GM18907 (cell line): ENCODE measurements around the gene CIP2A.
A peak's percentile ranks its signal among the peaks of the same experiment; 100 is the strongest.
"Not testable (repeated sequence)": the region's sequence is repeated elsewhere in the genome, so short reads cannot be mapped to it uniquely, and the experiment has no call there.

Experiments used
- ATAC-seq: cut with Tn5 transposase; IDR thresholded peaks from one replicate; pipeline ENCODE4 v1.9.1; 2021; ENCODE audit warnings: mild to moderate bottlenecking, moderate library complexity; ENCODE audit not compliant: unreplicated experiment

The CIP2A gene

GRCh38 chr3:108589081-108589997, at the start of gene CIP2A, which contains the start of gene DZIP3:
TSS of gene CIP2A (minus strand) at chr3:108589438. CDS start at chr3:108589375, 63 bp downstream.
TSS of gene DZIP3 (plus strand) at chr3:108589722. CDS start at chr3:108605407, 15,685 bp downstream.
- ATAC-seq = peak; percentile 97

GRCh38 chr3:108629974-108630373, 40.7 kb upstream of the CIP2A start:
- ATAC-seq = no peak

GRCh38 chr3:108623504-108623903, 34.3 kb upstream of the CIP2A start:
- ATAC-seq = no peak

DNA sequence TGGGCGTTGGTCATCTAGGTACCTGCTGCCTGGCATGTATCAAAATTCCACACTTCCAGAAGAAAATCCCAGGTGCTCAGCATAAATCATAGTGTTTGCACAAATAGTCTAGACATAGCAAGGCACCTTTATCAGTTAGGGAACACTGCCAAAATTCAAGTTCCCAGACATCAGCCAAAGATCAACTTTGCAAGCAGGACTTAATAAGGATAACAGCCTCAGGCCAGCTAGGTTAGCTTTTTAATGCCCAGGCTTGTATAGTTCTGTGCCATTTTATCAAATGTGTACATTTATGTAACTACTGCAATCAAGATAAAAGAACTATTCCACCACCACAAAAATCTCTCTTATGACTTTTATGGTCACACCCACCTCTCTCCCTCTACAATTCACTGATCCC, 31.0 kb upstream of the CIP2A start:
- ATAC-seq = no peak

GRCh38 chr3:108616090-108616489, 26.9 kb upstream of the CIP2A start:
- ATAC-seq = not testable (repeated sequence)

- no peak for ATAC-seq
Measured at GRCh38 chr3:108610651-108611050, 21.4 kb upstream of the CIP2A start.

DNA sequence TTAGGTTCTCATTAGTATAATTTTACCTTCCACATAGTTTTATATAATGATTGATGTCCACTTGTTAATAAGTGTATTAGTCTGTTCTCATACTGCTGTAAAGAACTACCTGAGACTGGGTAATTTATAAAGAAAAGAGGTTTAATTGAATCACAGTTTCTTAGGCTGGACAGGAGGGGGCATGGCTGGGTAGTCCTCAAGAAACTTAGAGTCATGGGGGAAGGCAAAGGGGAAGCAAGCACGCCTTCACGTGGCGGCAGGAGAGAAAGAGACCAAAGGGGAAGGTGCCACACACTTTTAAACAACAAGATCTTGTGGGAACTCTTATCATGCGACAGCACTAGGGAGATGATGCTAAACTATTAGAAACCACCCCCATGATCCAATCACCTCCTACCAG, 19.5 kb upstream of the CIP2A start:
- ATAC-seq = no peak

DNA sequence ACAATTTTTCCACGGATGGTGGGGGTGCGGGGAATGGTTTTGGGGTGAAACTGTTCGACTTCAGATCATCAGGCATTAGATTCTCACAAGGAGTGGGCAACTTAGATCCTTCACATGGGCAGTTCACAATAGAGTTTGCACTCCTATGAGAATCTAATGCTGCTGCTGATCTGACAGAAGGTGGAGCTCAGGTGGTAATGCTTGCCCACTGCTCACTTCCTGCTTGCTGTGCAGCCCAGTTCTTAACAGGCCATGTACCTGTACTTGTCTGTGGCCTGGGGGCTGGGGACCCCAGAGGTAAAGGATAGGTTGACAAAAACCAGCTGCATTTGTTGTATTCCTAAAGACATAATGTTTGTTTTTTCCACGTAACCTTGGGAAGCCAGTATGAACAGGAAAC, 16.3 kb upstream of the CIP2A start:
- ATAC-seq = no peak

DNA sequence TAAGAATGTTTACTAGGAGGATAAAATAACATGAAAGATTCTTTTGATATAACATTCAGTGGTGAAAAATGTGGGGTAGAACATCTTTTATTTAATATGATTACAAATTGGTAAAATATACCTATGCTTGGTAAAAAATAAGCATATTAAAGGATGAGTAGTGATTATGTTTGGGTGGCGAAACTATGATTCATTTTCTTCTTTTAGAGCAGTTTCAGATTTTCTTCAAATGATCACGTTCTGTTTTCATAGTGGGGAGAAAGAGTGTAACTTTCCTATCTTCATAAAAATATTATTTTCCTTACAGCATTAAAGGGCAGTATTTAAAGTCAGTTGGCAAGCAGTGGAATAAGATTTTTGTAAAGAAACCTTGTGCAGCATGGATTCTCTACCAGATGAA, 15.8 kb upstream of the CIP2A start:
- ATAC-seq = no peak

GRCh38 chr3:108603691-108604090, 14.5 kb upstream of the CIP2A start:
- ATAC-seq = no peak

DNA sequence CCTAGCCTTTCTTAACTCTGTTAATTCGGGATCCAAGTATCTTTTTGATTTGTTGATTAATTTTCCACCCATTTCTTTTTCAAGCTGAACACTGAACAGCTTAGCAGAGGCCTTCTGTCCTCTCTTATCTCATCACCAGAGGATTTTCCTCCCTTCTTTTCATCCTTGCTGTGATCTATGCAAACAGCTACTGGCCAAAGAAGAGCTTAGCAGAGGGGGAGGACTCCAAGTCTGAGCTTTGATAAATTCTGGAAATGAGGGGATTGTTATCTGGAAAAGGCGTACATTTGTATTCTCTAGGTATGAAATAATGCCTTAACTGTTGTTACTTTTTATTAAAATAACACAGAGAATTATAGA, 13.7 kb upstream of the CIP2A start:
- ATAC-seq = no peak

GRCh38 chr3:108602249-108602934, 13.2 kb upstream of the CIP2A start:
- peak; percentile 77 for ATAC-seq

DNA sequence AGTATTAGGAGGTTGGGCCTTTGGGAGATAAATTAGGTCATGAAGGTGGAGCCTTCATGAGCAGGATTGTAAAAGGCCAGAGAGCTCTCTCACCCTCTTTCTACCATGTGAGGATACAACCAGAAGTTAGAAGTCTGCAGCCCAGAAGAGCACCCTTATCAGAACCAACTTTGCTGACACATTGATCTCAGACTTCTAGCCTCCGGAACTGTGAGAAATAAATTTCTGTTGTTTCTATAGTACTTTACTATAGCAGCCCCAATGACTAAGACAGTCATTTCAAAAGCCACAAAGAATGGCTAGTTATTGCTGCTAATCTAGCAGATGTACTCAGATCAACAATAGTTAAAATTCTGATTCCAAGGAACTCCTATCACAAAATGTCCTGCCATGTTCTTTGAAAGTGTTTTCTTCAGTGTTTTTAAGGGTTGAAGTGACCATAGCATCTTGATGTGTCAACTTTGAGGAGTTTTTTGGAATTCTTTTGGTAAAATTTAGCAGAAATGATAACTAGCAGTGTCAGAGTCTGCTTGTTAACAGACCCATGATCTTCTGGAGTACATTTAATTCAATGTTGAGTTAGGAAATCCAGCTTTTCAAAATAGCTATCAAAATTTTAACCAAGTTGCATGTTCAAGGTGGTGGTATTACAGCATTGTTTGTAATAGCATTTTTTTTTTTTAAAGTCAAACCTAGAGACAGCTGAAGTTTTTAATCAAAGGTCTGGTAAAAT, 10.6 kb upstream of the CIP2A start:
- ATAC-seq = no peak

- ATAC-seq = no peak
Measured at GRCh38 chr3:108598375-108598774, 9.1 kb upstream of the CIP2A start.

DNA sequence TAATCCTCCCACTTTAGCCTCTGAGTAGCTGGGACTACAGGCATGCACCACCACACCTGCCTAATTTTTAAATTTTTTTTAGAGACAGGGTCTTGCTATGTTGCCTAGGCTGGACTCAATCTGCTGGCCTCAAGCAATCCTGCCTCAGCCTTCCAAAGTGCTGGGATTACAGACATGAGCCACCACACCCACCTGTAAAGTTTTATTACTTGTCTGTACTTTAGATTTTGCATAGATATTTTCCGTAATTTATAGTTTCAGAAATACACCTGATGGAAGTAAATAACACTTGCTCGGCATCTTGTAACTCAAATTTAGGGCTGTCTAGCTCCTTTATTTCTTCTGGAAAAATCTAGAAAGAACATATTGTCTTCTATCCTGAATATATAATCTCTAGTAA, 6.1 kb upstream of the CIP2A start:
- no peak for ATAC-seq

GRCh38 chr3:108590460-108590859, 1.2 kb upstream of the CIP2A start:
- ATAC-seq = no peak

DNA sequence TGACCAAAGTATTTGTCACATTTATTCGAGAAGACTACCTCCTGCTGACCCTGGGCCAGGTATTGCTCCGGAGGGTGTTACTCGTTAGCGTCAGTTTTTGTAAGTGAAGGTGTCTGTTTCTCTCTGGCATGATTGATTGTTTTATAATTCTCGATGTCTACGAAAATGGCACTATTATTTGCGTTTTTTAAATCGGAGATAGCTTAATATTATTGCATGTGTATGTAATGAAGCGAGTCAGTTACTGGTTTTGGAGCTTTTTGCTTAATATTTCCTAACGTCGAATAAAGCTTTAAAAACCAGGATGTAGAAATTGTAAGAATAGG, 723 bp upstream of the CIP2A start:
- ATAC-seq = no peak

GRCh38 chr3:108588601-108589000, 637 bp downstream of the CIP2A start:
- ATAC-seq = no peak

- no peak for ATAC-seq
Measured at GRCh38 chr3:108578064-108578463, 11.2 kb downstream of the CIP2A start.

DNA sequence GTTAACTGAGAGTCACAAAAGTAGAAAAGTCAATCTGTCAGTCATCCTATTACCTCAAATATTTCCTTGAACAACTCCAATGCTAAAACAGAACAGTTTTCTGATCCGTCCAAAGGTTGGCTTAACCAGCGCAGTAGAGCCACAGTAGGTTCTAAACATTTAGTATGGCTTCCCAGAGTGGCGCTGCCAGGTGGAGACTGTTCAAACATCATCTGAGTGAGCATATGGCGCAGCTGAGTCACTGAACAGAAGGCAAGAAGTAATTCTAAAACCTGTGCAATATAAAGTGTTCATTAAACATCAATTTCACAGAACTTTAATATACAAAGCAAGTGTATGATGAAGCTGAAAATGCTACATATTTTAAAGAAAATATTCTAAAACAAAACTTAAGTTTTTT, 19.9 kb downstream of the CIP2A start:
- no peak for ATAC-seq

- no peak for ATAC-seq
Measured at GRCh38 chr3:108566599-108566998, 22.6 kb downstream of the CIP2A start.

- no peak for ATAC-seq
Measured at GRCh38 chr3:108565506-108565905, 23.7 kb downstream of the CIP2A start.
